GM18858 (cell line): ENCODE results near the gene SNX10.

ENCODE experiments used
- ATAC-seq: cut with Tn5 transposase; IDR thresholded peaks from one replicate; pipeline ENCODE4 v1.9.1; 2021; ENCODE audit not compliant: unreplicated experiment

SNX10 gene

DNA sequence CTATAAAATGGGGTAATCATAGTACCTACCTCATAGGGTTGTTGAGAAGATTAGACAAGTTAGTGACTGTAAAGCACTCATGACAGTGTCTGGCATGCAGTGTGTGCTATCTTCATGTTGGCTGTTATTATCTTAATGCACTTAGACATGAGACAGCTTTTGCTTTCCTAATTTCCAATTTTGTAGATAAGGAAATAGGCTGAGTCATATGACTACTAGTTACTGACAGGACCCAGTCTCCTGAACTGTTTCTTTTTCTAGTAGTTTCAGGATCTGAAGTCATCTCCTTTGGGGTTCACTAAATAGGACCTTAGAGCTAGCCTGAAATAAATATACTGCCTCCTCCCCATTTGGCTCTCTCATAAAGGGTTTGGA, 74.2 kb downstream of the SNX10 start:
- no peak for ATAC-seq

DNA sequence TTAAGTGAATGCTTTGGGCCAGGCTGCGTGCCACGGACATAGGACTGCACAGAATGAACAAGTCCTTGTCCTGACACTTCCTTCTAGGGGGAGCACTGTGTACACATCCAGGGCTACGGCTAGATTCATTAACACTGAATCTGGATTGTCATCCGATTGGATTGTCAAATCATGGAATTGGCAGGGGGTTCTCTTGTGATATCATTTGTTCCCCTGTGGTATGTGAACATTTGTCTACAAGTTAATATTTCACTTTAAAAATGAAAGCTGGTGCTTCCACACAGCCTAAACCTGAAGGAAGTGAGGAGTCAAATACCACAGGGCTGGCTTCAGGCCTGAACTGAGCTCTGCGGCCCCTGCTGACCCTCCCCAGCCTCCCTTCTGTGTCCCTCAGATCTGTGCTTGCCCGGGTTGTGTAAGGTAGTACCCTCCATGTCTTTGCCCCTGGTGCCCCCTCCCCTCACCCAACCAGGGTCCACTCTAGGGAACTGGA, 75.6 kb downstream of the SNX10 start:
- no peak for ATAC-seq

DNA sequence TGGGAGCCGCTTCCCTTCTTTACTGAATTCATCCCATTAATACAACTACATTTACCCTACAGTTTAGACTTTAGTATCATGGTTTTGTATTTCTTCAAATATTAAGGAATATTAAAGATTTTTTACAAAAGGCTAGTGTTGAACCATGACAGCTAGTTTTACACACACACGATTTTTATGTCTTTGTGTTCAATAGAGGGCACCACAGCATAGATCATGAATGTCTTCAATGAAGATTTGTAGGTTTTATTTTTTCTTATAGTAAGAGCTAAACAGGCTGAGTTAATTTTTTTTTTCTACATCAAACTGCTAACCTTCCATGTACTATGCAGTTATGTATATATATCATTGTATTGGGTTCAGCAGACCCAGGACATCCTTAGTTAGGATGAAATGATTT, 76.9 kb downstream of the SNX10 start:
- no peak for ATAC-seq

DNA sequence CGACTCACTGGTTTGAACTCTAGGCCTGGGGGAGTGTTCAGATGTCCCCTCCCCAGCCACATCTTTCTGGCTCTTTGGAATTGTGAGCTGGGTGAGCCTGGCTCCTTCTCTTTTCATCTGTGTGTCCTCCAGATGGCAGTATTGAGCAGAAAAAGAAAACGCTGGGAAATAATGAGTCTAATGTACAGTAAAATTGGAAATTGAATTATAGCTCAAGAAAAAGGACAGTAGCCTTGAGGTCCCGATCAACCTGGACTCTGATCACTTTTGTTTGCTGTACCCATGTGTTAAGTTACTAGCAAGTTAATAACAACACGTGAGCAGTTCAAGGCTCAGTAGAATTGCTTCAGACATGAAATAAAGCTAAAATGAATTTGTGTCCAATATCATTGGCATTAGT, 77.9 kb downstream of the SNX10 start:
- ATAC-seq, result no peak

DNA sequence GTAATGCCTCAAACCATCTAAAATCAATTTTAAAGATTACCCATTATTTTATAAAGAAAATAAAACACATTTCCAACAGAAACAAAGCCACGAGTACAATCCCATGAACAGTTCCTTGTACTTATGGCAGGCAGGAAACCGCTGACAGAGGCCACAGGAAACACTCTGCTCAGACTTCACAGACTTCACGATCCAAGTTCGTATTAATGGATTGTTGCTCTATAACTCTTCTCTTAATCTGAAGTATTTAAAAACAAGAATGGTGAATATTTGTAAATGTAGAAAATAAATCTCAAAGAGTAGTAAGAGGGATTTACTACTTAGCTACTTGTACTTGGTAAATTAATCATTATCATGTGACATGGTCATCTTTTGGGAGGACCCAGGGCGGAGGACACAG, 78.3 kb downstream of the SNX10 start:
- no peak for ATAC-seq

DNA sequence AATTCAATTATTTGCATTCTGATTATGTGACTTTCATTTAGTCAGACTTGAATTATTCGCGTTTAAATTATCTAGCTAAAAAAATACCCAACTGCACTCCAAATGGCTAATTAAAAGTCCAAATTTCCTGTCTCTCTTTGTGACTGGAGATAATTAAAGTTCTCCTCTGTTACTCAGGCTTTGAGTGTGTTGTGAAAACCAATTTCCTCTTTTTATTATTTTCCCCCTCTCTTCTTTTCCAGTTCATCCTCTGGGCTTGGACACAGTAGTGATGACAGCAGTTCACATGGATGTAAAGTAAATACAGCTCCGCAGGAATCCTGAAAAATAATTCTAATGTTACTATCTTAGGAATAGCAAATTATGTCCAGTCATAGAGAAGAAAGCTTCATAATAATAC, 80.6 kb downstream of the SNX10 start:
- ATAC-seq, result no peak

DNA sequence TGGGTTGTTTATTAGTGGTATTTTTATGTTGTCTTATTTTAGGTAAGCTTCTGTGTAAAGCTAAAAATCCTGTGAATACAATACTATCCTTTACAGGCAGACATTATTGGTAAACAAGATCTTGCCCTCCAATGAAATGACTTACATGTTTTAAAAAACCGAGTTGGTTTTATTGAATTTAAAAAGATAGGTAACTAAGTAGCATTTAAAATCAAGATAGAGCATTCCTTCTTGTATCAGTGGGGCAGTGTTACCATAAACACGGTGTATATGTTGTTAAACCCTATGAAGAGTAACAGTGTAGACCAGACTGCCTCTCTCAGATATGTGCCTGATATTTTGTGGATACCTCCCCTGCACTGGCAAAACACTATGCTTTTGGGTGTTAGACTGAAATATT, 81.0 kb downstream of the SNX10 start:
- ATAC-seq, result no peak

DNA sequence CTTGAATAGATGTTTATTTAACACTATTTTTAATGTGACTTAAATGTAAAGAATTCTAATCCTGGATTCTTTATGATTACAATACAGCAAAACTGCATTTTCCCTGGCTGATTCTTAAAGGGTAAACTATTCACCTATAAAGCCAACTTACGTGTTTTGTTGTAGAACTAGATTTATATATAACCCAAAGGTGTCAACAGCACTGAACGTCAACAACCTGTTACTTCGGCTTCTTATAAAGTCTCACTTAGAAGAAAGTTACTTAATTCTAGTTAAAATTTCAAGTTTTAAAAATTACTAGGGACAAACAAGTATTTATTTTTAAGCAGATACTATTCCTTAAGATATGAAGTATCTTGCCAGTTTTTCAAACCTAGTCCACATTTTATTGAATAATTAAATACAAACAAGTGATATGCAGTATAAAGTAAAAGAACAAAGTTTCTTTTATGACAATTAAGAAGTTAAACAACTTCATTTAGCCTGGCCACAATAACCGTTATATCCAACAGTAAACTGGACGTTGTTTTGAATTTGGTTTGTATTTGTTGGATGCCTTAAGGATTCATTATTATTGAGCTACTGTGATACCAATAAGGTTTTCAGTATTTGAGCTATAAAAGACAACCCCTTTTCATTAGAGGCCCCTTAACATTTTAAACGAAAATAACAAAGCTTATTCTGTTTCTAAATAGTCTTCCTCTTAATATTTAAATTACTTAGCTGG, 83.1 kb downstream of the SNX10 start:
- no peak for ATAC-seq

DNA sequence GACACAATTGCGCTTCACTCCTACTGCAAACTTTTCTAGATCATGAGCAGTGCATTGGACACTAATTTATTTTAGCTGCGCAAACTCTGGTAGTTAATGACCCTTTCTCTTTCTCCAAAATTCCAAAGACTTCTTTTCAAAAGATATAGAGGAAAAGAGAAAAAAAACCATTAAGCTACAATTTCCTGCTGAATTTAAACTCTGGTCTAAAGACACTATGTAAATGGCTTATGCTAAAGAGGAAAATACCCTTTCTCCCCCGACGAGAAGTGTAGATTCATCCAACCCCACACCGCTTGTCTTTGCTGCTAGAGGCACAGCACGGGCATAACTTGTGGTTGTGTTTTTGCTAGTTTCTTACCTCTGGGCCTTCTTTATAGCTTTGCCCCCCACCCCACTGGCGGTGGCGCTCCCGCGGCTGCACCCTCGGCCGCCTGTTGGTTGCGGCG, 84.1 kb downstream of the SNX10 start:
- no peak for ATAC-seq

DNA sequence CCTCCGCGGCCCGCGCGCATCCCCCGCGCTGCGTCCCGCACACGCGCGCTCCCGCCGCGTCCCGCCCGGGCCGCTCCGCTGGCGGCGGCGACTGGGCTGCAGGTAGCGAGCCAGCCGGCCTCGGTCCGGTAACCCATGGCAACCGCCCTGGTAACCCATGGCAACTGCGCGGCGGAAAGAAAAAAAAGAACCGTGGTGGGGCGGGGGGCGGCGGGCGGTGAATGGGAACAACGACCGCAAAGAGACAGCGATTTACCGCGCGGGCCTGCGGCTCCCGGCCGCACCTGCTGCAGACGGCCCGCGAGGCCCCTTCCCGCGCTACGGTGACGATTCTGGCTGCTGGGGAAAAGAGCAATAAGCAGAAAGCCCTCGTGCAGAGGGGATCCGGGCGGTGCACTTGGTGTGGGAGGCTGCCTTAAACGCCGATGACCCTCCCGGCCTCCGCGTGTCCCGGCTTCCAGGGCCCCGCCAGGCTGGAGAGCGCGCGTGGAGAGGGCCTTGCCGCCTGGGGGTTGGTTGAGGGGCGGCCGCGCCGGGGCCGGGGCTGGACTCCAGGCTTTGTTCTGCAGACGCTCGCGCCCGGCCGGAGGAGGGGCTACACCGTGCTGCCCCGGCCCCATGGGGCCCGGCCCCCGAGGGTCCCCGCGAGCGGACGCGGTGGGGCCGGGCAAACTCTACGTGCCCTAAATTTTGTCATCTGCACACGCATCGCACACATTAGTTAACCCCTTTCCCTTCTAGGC, 84.7 kb downstream of the SNX10 start:
- ATAC-seq, result peak; percentile 14

DNA sequence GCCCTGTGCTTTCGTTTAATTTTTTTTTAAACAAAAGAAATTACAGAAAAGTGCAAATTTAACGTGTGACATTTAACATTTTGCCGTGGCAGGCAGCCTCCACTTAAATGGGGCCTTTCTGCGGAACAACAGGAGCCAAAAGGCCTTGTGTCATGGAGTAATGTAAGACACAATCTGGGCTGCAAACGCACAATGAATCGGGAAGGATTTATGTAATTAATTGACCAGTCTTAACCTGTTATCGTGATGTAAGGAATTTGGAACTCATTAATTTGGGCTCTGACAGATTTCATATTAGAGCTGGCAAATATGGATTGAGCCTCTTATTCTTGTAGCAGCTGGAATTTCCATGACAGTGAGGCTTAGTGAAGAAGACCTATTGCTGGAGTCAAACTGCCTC, 86.4 kb downstream of the SNX10 start:
- ATAC-seq, result no peak

DNA sequence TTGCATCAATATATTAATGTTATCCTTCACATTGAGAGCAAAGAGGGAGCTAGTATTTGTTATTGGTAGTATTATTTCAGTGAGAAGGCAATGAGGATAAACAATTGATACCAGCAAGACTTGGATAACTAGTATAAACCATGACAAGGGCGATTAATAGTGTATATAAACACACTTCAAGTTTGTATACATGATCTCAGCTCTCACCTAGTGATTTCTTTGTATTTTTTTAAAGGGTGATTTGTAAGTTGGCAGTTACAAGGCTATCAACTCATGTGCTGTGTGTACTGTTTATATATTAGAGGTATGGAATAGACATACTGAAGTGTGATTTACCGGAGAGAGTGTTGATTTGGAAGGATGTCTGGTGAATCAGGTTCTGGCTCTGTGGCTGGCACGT, 88.0 kb downstream of the SNX10 start:
- no peak for ATAC-seq

DNA sequence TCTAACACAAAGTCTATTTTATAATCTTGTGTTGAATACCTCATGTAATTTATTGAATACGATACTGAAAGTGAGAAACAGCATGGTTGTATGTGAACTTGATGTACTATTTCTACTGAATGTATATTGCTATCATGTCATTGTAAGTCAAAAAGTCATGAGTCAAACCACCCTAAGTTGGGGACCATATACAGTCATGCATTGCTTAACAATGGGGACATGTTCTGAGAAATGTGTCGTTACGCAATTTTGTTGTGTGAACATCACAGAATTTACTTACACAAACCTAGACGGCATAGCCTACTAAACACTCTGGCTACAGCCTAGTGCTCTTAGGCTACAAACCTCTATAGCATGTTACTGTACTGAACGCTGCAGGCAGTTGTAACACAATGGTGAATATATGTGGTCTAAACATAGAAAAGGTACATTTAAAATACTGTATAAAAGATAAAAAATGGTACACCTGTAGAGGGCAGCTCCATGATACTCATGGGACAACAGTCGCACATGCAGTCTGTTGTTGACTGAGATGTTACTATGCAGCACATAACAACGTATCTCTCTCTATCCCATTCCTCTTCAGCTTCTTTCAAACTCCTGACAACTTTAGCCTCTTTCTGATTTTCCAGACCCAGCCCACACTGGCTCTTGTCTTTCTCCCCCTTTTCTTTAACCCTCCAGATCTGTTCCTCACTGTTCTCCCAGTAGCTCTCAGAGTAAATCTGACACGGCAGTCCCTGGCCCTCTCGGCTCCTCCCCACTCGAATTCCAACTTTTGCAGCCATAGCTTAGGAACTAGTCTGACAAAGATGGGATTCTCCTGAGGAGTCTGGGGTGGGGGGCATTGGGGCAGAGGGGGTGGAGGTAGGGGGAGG, 90.1 kb downstream of the SNX10 start:
- ATAC-seq, result no peak

DNA sequence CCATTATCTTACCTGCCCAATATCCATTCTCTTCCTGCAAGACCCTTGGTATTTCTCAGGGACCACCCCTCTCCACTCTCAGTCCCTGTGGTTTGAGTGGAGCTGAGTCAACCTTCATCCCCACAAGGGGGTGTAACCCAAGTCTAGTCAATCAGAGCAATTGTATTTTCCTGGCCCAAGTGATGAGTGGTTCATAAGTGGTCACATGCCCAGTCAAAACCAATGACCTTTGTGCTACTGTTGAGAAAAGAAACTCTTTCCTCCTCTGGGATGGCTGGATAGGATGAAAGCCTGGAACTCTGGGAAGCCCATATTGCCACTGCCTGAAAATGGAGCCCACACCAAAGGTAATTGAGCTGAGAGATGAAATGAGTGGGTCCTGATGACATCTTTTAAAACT, 93.6 kb downstream of the SNX10 start:
- no peak for ATAC-seq

DNA sequence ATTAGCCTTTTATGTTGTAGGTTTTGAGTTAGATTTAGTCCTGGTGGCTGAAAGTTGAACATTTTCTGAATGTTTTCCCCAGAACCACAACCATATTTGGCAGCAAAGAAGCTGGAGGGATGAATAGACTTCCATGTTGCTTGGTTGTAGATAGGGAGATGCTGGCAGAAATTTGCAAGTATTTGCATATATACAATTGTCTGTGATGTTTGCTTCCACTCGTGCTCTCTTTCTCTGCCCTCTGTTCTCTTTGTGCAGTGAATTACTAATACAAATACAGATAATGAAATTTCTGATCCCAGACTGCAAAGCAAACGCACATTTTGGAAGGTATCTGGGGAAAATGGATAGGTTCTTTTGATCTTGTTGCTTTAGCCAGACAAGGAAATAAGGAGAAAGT, 96.1 kb downstream of the SNX10 start:
- no peak for ATAC-seq

DNA sequence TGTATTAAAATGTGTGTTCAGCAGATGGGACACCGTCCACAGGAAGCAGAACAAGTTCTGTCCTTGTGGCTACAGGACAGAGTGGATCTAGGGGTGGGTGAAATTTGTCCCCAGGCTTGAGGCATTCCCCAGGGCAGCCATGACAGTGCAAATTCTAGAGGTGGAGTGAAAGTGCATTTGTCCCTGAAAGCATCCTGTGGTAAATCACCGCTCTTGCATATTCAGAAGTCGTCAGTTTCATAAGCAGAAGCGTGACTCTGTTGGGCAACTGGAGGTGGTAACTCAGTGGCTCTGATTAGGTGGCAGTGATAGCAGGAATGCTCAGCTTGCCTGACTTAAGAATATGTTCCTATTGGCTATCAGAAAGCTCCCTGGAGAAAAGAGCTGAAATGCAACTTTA, 96.6 kb downstream of the SNX10 start:
- peak; percentile 83 for ATAC-seq

DNA sequence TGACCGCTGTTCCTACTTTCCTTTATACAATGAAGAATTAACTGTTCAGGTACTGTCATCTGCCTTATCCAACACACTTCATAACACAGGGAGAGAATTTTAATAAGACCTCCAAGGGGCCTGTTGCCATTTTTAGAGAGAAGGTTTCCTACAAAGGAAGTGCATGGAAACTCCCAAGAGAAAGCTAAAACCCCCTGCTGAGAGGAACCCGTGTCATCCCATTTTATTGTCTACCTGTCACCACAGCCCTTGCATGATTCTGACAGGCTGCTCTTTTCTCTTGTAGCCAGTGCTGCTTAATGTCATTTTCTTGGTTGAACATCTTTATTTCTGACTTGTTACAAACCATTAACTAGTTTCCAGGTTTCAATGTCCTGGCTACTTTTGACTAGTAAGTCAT, 98.4 kb downstream of the SNX10 start:
- no peak for ATAC-seq

DNA sequence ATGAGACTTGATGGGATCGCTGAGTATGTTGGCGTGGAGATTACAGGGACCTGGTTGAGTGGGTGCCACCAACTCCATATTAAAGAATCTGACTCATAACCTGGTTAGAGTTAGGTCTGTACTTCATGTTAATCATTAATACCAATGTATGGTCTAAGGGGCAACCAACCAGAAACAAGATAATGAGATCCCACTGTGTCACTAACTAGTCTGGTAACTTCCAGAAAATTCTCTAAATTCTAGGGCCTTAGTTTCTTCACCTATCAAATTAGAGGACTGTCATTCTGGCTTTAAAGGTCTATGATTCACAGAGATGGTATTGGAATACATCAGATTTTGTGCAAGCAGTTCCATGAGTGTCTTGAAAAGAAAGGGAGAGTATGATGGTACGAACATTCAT, 102.2 kb downstream of the SNX10 start:
- no peak for ATAC-seq

DNA sequence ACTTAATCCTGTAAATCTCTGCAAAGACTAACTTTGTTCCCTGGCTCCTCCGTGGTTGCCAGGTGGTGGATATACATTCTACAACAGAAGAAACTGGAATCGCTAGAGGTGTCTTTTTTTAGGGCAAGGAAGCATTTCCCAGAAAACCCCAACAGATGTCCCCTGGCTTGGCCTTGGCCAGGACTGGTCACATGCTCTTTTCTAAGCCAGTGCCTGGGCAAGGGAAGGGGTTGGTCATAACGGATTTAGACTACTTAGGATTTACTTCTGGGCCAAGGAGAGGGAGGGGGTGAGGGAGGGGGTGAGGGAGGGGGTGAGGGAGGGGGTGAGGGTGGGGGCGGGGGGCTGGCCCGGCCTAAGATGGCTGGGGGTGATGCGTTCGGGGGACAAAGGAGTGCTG, 105.7 kb downstream of the SNX10 start:
- no peak for ATAC-seq

DNA sequence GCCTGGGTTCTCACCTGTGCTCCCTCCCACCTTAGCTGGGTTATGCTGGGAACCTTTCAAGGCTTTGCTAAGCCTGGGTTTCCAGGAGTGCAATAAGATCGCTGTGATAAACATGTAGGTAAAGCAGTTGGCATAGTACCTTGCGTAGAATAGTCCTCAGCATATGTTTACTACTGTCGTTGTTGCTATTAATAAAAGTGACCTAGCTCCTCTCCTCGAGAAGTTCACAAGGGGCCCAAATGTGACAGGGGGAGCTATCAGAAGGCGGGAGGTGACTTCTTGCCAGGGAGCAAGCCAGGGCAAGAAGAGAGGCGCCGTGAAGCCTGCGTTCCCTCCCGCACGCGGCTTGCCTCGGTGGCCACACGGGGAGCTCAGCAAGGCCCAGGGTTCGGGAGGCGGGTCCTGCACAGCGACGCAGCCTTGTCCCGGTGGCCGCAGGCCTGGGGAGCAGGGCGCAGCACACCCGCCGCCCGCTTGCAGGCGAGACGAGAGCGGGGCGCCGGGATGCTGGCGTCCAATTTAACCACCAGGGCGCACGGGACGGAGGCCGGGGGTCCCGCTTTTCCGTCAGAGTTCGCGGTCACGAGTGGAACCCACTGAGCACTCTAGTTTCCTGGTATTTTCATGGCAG, 106.2 kb downstream of the SNX10 start:
- ATAC-seq, result peak; percentile 17

DNA sequence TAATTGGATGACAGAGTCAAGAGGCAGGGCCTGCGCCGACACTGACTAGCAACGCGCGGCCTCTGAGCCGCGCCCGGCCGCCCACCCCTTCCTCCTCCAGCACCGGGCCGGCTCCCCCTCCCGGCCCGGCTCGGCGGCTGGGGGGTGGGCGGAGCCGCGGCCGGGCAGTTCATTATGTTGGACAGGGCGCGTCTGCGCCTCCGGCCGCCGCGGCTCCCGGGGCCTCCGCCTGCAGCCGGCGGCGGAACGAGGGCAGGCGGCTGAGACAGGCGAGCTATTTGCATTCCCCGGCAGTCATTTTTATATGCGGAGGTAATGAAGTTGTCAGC, 106.7 kb downstream of the SNX10 start:
- ATAC-seq, result peak; percentile 30
